Measurements from ENCODE around the gene IQSEC3. TPM values are rescaled to one million over a fixed set of nuclear protein-coding genes. Genes with fewer than 3 reads are reported as not detected.

Gene IQSEC3
- total and polyA plus RNA-seq, 10 of the 15 experiments (the other 5 are each of a cell fraction or from before 2014, with no cell fraction given), result not detected

DNA sequence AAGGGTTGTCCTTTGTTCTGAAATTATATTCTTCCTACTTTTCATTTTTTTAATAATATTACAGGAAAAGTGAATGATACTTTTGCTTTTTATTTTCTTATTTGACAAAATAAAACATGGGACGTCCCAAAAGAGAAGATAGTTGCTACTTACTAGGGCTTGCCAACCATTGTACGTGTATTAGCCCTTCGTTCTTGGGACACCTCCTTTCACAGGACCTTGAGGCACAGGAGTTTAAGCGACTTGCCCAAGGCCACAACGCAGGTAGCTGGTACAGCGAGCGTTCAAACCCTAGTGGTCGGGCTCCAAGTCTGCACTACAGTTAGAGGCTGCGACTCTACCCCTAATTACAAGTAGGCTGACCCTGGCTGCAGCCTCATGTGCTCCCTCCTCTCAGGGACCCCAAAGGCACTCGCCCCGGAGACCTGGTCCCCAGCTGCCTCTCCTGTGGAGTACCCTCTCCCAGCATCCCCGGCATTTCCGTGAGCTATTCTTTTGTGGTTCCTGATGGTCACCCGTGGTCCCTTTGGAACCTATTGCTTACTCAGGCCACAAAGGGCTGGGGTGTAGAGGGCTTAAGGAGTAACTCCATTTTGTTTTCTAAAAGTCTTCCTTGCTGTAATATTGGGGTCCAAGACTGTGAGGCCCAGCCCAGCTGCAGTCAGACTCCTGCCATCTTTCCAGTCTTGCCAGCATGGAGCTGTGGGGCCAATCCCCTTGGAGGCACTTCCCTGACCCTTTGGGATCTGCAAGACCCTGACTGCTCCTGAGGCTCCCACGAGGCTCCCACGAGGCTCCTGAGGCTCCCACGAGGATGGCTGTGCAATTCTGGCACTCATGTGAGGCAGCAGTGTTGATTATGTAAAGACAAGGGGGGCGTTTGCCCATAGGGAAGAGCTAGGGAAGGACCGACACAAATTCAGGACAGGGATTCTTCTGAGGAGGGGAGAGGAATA lies 49.7 kb downstream of the IQSEC3 start:
- no peaks in the 10 kb centered on the region for H3K36me3 ChIP-seq (ENCODE audit: control insufficient read depth in 2 of 2, insufficient read depth in 2 of 2, low read length in 1 of 2)
- ChIA-PET RAD21 (ENCODE audit: unreplicated experiment) (no interaction called here), SMC1A (ENCODE audit: uncharacterized antibody, unreplicated experiment) (no interaction called here), POLR2A (no interaction called here), CTCF (interaction anchor here (1.4 kb wide), 1 partner anchor 36 kb away, joined by 3 read pairs; no protein-coding TSS in a partner anchor)
- H4K20me1 ChIP-seq (ENCODE audit: control insufficient read depth, insufficient read depth), result no peaks in the 10 kb centered on the region
- no TSS peak for BruUV-seq (replicated peaks)
- in situ Hi-C loops (cut with MboI) (no loop called here), intact Hi-C loops (cut with micrococcal nuclease; ENCODE audit: unreplicated experiment) (no loop called here)
- H3K9ac ChIP-seq (ENCODE audit: control insufficient read depth, insufficient read depth, low read length), result no peak overlapping the region
- WGBS (ENCODE audit: insufficient coverage, insufficient replicate concordance, low lambda C conversion rate, missing lambda C conversion rate), result 39% methylated on average over 19 of the region's 19 CpGs
- no peaks in the 10 kb centered on the region for H3K9me3 ChIP-seq (replicated peaks; ENCODE audit: control insufficient read depth, insufficient read depth, low read length)
- H3K4me2 ChIP-seq (ENCODE audit: control insufficient read depth, insufficient read depth), result no peak overlapping the region
- DNase-seq (ENCODE audit: low read depth, low spot score) (no peak), ATAC-seq (no peak), FAIRE-seq (no peak)
- TF ChIP-seq SUZ12 (IDR thresholded peaks at IDR 0.05; ENCODE audit: unreplicated experiment), result no peak
- no peak for TF ChIP-seq HDAC6 (IDR thresholded peaks at IDR 0.05; ENCODE audit: unreplicated experiment)
- no peak for TF ChIP-seq RB1 (IDR thresholded peaks at IDR 0.05; ENCODE audit: borderline replicate concordance)
- TF ChIP-seq POLR2A (IDR thresholded peaks at IDR 0.05; ENCODE audit: low read depth, low read length), result no peak
- TF ChIP-seq TARDBP (IDR thresholded peaks at IDR 0.05; ENCODE audit: borderline replicate concordance), result no peak
- no peak for TF ChIP-seq IKZF1 (conservative IDR thresholded peaks at IDR 0.05)
- no peak for TF ChIP-seq CBFB (IDR thresholded peaks at IDR 0.05; ENCODE audit: low read depth)
- no peak for TF ChIP-seq MYB (IDR thresholded peaks at IDR 0.05; ENCODE audit: borderline replicate concordance, low read depth, low read length)
- no peak for TF ChIP-seq IKZF2 (IDR thresholded peaks at IDR 0.05)
- TF ChIP-seq, protein P1, sequence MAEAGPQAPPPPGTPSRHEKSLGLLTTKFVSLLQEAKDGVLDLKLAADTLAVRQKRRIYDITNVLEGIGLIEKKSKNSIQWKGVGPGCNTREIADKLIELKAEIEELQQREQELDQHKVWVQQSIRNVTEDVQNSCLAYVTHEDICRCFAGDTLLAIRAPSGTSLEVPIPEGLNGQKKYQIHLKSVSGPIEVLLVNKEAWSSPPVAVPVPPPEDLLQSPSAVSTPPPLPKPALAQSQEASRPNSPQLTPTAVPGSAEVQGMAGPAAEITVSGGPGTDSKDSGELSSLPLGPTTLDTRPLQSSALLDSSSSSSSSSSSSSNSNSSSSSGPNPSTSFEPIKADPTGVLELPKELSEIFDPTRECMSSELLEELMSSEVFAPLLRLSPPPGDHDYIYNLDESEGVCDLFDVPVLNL (IDR thresholded peaks at IDR 0.05; ENCODE audit: low read depth, low read length), result no peak
- no peak for TF ChIP-seq BACH1 (IDR thresholded peaks at IDR 0.05; ENCODE audit: borderline replicate concordance)
- no peak for TF ChIP-seq CREM (IDR thresholded peaks at IDR 0.05; ENCODE audit: low read depth)
- TF ChIP-seq RELA (IDR thresholded peaks at IDR 0.05; ENCODE audit: borderline replicate concordance, partially characterized antibody), result no peak
- no peak for TF ChIP-seq MLLT1 (IDR thresholded peaks at IDR 0.05)
- no peaks in the 10 kb centered on the region for H3K4me1 ChIP-seq (ENCODE audit: control insufficient read depth, insufficient read depth, low read length)
- no peak overlapping the region for H3K4me3 ChIP-seq
- no peaks in the 10 kb centered on the region for H3K27me3 ChIP-seq (replicated peaks in 1 of 2; ENCODE audit: control insufficient read depth in 2 of 2, insufficient read depth in 2 of 2, low read length in 1 of 2)
- H2AFZ ChIP-seq (ENCODE audit: control insufficient read depth, low read depth, low read length), result no peak overlapping the region
- H3K79me2 ChIP-seq (ENCODE audit: control insufficient read depth, insufficient read depth, low read length), result no peaks in the 10 kb centered on the region
- no peak overlapping the region for H3K27ac ChIP-seq (ENCODE audit: control insufficient read depth, insufficient read depth)
